GM18507 (cell line): Measurements from ENCODE around the gene SPTBN4.
"Not testable (repeated sequence)": the region's sequence is repeated elsewhere in the genome, so short reads cannot be mapped to it uniquely, and the experiment has no call there.

Source experiments
- DNase-seq: peaks from one replicate; pipeline ENCODE4 v3.0.0; 2011; ENCODE audit warnings: low read depth; ENCODE audit not compliant: insufficient read length; ENCODE audit errors: extremely low spot score
- FAIRE-seq: peaks from 2 replicates; lab custom pipeline; 2011; peaks lifted over from hg19 to GRCh38; lab: Jason Lieb, UNC

The SPTBN4 gene

DNA sequence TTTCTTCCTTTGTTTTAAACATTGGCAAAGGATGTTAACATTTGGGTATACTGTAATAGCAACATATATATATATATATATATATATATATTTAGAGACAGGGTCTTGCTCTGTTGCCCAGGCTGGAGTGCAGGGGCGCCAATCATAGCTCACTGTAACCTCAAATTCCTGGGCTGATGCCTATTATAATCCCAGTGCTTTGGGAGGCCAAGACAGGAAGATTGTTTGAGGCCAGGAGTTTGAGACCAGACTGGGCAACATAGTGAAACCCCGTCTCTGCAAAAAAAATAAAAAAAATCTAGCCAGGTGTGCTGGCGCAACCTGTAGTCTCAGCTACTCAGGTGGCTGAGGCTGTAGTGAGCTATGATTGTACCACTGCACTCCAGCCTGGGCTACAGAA is 6.6 kb upstream of the SPTBN4 start:
- FAIRE-seq = no peak
- no peak for DNase-seq

DNA sequence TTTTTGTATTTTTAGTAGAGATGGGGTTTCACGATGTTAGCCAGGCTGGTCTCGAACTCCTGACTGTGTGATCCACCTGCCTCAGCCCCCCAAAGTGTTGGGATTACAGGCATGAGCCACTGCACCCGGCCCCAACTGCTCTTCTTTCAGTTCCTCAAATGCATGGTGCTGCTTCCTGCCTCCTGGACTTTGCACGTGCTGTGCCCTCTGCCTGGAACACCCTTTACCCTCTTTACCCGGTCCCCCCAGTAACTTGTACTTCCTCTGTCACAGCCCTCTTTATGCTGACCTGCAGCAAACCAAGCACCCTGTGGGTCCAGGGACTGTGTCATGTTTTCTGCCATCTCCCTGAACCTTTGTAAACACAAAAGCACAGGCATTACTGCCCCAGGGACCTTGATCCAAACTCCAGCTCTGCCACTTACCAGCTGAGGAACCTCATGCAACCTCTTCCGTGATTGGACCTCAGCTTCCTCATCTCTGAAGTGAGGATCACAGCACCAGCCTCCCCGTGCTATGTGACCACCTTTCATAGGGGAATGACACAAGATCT is 5.1 kb upstream of the SPTBN4 start:
- no peak for DNase-seq

DNA sequence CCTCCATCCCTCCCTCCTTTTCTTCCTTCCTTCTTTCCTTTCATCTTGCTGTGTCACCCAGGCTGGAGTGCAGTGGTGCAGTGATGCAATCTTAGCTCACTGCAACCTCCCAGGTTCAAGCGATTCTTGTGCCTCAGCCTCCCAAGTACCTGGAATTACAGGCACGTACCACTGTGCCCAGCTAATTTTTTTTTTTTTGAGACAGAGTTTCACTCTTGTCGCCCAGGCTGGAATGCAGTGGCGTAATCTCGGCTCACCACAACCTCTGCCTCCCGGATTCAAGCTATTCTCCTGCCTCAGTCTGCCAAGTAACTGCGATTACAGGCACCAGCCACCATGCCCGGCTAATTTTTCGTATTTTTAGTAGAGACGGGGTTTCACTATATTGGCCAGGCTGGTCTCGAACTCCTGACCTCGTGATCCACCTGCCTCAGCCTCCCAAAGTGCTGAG is 3.2 kb upstream of the SPTBN4 start:
- not testable (repeated sequence) for DNase-seq, FAIRE-seq

More for the DNA sequence above, 5.1 kb upstream of the SPTBN4 start:
- FAIRE-seq = peak; percentile 59

DNA sequence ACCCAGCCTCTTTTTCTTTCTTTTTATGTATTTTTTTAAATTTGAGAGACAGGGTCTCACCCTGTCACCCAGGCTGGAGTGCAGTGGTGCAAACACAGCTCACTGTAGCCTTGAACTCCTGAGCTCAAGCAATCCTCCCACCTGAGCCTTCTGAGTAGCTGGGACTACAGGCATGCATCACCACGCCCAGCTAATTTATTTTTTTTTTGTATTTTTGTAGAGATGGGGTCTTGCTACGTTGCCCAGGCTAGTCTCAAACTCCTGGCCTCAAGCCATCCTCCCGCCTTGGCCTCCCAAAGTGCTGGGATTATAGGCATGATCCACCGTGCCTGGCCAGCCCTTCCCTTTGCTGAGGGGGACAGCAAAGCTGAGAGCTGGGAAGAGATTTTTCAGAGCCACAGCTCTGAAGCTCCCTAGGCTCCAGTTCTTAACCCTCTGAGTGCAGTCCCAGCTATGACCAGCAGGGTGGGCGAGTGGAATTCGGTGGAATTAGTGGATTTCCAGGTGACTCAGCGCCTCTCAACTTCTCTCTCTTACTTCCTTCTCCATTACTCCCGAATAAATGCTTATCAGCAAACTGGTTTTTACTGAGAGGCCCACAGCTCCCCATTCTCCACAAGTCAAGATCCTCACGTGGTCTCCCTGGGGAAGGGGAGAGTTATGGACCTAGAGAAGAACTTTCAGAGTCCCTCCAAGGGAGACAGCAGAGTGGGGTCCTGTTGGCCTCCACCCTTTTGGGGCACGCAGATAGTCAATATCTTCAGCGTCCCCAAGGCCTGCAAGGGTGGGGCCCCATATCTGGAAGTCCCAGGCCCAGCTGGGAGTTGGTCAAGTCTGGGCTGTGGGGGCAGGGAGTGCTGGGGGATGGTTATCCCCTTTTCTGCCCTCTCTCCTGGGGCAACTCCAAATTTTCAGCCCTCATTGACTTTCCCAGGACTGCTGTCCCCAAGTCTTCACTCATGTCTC is 2.5 kb upstream of the SPTBN4 start:
- DNase-seq = no peak
- peak; percentile 78 for FAIRE-seq

DNA sequence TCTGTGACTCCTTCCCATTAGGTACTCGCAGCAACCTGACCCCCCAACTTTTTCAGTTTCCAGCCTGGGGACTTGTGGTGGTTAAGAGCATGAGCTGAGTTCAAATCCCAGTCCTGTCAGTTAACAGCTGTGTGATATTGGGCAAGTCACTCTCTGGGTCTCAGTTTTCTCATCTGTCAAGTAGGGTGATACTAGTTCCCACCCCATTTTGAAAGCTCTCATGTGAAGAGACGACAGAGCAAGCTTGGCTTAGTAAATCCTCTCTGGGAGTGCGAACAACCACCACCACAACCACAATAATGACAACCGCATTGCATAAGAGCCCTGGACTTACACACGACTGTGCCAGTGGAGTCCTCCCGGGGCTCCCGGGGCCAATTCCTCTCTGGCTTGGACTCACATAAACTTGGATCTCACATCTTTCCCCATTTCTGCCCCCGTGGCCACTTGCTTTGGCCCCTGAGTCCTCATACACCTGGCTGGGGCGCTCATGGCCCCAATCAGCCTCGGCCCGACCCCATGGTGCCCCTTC is 1.7 kb upstream of the SPTBN4 start:
- FAIRE-seq (no peak), DNase-seq (no peak)

DNA sequence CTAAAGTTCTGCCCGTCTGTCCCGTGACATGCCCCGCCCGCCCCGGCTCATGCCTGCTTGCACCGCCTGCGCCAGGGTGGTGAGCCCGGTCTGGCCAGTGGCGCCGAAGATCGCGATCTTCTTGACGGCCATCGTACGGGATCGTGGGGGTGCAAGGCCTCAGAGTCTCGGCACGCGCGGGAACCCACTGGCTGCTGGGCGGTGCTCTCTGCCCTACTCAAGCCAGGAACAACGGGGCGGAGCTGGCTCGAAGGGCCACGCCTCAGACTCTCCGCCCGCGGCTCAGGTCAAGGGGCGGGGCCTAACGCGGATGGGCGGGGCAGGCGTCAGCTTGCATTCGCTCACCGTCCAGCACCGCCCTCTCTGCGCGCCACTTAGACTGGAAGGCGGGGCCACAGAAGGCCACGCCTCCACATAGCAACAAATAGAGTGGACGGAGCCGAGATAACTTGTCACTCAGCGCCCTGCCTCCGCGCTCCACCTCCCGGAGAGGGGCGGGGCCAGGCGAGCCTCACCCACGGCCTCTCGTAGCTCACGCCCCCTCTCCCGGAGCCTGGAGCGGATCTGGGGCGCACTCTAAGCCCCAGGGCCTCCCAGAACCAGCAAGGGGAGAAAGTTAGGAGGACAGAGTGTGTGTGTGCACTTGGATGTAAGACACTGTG is 1.1 kb upstream of the SPTBN4 start, which contains the start of gene BLVRB:
Gene BLVRB (minus strand): TSS at position 189 of the 662 bp plus-strand sequence. CDS start 57 bp downstream, at position 132.
- peak; percentile 97 for FAIRE-seq

DNA sequence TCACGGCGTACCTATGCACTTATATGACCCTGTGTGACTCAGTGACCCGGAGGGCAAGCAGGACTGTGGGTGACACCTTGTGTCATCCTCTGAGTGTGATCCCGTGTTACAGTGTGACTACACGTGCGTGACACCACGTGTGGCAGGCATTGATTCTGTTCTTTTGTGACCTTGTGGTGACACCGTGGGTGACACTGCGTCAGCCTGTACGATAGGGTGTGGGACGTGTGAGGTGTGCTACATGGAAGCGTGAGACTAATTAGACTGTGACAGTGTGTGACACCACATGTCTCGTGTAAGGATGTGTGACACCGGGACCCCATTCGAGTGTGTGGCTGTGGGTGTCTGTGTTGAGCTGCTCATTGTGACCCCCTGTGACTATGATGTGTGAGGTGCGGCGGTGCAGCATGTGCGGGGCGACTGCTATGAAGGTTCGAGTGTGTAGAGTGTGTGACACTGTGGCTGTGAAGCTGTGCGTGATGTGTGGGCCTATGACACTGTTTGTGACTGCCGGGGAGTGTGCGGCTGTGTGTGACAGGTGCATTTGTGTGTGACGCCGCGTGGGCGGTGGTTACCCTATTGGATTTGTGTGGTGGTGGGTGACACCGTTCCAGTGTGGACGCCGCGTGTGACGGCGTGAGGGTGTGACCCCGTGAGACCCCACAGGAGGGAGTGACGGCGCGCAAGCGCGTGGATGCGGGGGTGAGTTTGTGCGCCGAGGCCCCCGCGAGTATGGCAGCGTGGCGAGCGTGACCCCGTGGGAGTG is 399 bp upstream of the SPTBN4 start:
- DNase-seq (no peak), FAIRE-seq (no peak)

More for the DNA sequence above, 1.1 kb upstream of the SPTBN4 start, which contains the start of gene BLVRB:
- DNase-seq = peak; percentile 95

DNA sequence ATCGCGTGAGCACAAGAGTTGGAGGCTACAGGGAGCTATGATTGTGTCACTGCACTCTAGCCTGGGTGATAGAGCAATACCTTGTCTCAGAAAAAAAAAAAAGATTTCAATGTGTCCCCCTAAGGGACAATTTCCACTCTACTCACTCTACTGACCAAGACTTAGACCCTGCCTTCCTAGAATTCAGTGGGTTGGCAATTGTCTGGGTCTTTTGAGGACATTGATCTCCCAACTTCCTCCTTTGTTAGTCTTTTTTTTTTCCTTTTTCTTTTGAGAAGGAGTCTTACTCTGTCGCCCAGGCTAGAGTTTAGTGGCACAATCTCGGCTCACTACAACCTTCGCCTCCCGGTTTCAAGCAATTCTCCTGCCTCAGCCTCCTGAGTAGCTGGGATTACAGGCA is 2.2 kb downstream of the SPTBN4 start:
- FAIRE-seq = no peak
- DNase-seq = no peak

DNA sequence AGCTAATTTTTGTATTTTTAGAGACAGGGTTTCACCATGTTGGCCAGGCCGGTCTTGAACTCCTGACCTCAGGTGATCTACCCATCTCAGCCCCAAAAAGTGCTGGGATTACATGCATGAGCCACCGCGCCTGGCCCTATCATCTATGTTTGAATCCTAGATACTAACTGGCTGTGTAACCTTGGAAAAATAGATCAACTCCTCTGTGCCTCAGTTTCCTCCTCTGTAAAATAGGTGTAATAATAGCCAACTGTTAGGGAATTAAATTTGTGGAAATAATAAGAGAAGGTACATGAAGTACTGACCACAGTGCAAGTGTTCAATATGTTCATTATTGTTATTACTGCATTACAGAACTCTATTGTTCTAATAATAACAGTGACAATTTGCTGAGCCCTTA is 4.3 kb downstream of the SPTBN4 start:
- no peak for DNase-seq
- FAIRE-seq = no peak

DNA sequence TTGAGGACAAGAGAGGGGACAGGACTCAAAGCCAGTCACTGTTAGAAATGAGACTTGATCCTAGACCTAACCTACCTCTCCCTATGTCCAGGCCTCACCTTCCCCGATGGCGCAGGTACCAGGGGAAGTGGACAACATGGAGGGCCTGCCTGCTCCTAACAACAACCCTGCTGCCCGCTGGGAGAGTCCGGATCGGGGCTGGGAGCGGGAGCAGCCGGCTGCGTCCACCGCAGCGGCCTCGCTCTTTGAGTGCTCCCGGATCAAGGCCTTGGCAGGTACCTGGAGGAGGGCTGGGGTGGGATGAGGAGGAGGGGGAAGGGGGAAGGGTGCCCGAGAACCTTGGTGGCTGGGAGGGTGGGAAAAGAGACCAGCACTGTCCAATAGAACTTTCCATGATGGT is 5.7 kb downstream of the SPTBN4 start:
- no peak for DNase-seq
- FAIRE-seq = no peak

DNA sequence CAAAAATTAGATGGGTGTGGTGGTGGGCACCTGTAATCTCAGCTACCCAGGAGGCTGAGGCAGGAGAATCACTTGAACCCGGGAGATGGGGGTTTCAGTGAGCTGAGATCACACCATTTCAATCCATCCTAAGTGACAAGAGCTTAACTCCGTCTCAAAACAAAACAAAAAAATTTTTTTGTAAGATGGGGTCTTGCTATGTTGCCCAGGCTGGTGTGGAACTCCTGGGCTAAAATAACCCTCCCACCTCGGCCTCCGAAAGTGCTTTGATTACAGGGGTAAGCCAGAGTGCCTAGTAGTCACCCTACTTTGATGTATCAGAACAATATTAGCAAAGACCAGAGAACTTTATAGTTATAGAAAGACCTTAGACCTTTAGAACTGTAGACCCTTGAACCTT is 7.9 kb downstream of the SPTBN4 start:
- DNase-seq (no peak), FAIRE-seq (no peak)

DNA sequence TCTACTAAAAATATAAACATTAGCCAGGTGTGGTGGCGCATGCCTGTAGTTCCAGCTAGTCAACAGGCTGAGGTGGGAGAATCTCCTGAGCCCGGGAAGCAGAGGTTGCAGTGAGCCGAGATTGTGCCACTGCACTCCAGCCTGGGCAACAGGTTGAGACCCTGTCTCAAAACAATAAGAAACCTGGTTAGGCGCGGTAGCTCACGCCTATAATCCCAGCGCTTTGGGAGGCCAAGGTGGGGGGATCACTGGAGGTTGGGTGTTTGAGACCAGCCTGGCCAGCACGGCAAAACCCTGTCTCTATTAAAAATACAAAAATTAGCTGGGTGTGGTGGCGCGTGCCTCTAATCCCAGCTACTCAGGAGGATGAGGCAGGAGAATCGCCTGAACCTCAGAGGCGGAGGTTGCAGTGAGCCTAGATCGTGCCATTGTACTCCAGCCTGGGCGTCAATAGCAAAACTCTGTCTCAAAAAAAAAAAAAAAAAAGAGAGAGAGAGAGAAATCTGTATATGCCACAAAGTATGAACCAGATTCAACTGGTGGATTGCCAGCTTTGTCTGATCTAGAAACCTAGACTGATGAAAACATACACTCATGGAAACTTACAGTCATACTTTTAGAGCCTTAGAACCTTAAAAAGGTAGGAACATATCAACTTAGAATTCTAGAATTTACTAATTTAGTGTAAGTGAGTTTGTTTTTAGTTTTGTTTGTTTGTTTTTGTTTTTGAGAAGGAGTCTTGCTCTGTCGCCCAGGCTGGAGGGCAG is 9.3 kb downstream of the SPTBN4 start:
- FAIRE-seq, DNase-seq: not testable (repeated sequence)

DNA sequence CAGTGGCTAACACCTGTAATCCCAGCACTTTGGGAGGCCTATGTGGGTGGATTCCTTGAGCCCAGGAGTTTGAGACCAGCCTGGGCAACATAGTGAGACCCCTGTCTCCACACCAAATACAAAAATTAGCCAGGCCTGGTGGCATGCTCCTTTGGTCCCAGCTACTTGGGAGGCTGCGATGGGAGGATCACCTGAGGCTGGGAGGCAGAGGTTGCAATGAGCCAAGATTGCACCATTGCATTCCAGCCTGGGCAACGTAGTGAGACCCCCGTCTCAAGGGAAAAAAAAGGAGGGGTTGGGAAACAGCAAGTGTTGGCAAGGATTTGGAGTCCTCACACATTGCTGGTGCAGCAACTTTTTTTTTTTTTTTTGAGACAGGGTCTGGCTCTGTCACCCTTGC is 19.2 kb downstream of the SPTBN4 start:
- no peak for FAIRE-seq

DNA sequence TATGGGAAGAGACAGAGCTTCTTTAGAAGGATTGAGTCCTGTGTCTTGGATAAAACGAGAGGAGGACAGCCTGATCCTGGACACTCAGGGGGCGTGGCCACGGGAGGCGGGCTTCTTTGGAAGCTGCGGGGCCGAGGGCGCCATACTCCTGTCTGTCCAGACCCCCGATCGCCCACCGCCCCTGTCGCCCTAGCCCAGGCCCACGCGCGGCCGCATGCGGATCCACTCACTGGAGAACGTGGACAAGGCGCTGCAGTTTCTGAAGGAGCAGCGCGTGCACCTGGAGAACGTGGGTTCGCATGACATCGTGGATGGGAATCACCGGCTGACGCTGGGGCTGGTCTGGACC is 23.1 kb downstream of the SPTBN4 start:
- DNase-seq = no peak
- no peak for FAIRE-seq

More for the DNA sequence above, 19.2 kb downstream of the SPTBN4 start:
- no peak for DNase-seq

DNA sequence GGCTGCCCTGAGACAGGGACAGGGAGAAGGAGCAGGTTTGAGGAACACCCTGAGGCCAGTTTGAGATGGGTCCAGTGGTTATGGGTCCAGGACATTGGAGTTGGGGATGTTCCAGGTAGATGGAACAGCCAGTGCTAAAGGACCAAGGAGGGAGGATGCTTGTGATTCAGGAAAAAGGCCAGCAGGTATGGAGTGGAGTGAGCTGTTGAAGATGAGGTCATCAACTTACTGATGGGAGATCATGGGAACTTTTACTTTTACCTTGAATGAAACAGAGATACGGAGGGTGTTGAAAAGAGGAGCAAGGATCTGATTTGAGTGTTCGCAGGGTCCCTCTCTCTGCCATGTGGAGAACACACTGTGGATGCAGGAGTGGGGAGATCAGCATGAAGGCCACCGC is 25.5 kb downstream of the SPTBN4 start:
- DNase-seq (no peak), FAIRE-seq (no peak)

DNA sequence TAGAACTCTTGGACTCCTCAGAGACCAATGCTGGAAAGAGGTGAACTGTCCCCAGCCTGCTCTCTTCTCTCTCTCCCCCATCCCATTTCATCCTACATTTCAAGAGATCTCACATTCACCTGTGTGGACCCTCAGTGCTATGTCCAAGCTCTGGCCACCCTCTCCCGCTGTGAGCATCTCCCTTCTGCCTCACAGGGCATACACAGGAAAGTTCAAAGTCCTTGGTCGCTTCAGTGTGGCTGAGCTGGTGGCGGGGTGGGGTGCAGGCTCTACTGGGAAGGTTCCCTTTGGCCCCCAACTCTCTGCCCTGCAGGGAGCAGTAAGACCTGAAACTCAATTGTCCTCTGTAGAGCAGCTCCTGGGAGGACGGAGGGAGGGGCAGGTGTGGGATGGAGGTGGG is 27.0 kb downstream of the SPTBN4 start:
- FAIRE-seq (no peak), DNase-seq (no peak)

DNA sequence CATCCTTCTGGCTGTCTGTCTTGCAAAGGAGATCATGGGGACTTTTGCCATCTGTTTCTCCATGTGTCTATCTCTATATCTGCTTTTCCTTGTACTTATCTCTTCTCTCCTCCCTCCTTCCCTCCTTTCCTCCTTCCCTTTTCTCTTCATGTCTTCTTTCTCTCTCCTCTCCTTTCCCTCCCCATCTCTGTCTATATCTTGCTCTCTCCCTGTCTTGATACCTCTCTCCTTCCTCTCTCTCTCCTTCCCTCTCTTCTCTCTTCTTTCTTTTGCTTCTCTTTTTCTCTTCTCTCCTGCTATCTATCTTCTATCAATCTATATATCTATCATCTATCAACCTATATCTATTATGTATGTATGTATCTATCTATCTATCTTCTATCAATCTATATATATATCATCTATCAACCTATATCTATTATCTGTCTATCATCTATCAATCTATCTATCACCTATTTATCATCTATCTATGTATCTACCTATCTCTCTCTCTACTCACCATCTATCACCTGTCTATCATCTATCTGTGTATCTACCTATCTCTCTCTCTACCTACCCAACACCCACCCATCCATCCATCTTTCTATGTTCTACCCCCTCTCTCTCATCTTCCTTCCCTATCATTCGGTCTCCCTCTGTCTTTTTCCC is 27.5 kb downstream of the SPTBN4 start:
- DNase-seq (no peak), FAIRE-seq (no peak)

DNA sequence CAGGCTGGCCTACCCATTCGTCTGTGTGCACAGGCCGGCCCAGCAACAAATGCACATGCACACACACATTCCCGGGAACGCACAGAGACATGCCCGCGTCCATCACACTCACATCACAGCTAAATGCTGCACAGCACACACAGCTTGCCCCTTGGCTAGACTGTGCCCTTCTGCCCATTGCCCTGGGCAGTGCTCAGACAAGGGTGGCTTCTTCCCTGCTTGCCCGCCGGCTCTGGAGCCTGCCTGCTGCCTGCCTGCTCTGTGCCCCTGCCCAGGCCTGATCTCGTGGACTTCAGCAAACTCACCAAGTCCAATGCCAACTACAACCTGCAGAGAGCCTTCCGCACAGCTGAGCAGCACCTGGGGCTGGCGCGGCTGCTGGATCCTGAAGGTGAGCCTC is 30.4 kb downstream of the SPTBN4 start:
- FAIRE-seq (no peak), DNase-seq (no peak)
